Testis (tissue), 3 donors: ENCODE data around the gene NUAK1. TPM values are rescaled to one million over a fixed set of nuclear protein-coding genes. Genes with fewer than 3 reads are reported as not detected.

Source experiments
- DNase-seq: peaks from one replicate; pipeline ENCODE4 v3.0.0-alpha.2; 2019
- H3K27ac ChIP-seq, 2 donors: fragments of 200-600 bp; sonication (generic); one replicate each; pipeline ENCODE4 v1.5.1; 2019
- H3K27me3 ChIP-seq: fragments of 200-600 bp; sonication (generic); one replicate; pipeline ENCODE4 v1.5.1; 2019
- H3K36me3 ChIP-seq: fragments of 200-600 bp; sonication (generic); one replicate; pipeline ENCODE4 v1.5.1; 2017; ENCODE audit warnings: low read depth; ENCODE audit errors: missing control alignments
- H3K4me1 ChIP-seq: fragments of 200-600 bp; sonication (generic); one replicate; pipeline ENCODE4 v1.5.1; 2019
- H3K4me3 ChIP-seq, 2 donors: fragments of 200-600 bp; sonication (generic); one replicate each; pipeline ENCODE4 v1.5.1; 2017 to 2019
- H3K9me3 ChIP-seq: fragments of 200-600 bp; sonication (generic); one replicate; pipeline ENCODE4 v1.5.1; 2017
- CTCF ChIP-seq, 3 experiments: fragments of 450-650 bp in 2 of 3; fragments of 200-600 bp in 1 of 3; sonication (generic) in 1 of 3; IDR thresholded peaks; one replicate each; pipeline ENCODE4 v1.5.1; 2016 to 2019; ENCODE audit warnings: antibody characterized with exemption in 3 of 3, mild to moderate bottlenecking in 2 of 3, moderate library complexity in 1 of 3
- POLR2A ChIP-seq: fragments of 450-650 bp; IDR thresholded peaks from one replicate; pipeline ENCODE4 v1.6.1; 2017; ENCODE audit warnings: antibody characterized with exemption, mild to moderate bottlenecking, moderate library complexity
- WGBS, 2 donors: methylation state at CpG; one replicate each; pipeline ENCODE4 v1.1.5; 2018; 5-methylcytosine and 5-hydroxymethylcytosine counted together
- intact Hi-C: fragments of 100-400 bp; cut with DNase I; formaldehyde crosslinking; loops from one replicate; pipeline ENCODE4 v1.15.1; 2023; ENCODE audit warnings: low total_unique reads
- polyA plus RNA-seq: library from polyadenylated mRNA; stranded (reverse); fragments of 350-450 nt; fragmentation: Illumina TruSeq; extraction: RNeasy Lipid Tissue Mini Kit (QIAGEN cat#74804); gene quantifications from one replicate; pipeline ENCODE4 v1.2.3, GENCODE V29; 2014; ENCODE audit warnings: low read depth, low replicate concordance; ENCODE audit not compliant: insufficient read depth
- total RNA-seq, 2 donors: library from RNA; depleted of rRNA; stranded (reverse); fragments of >200 nt; gene quantifications; one replicate each; pipeline ENCODE4 v1.2.3, GENCODE V29; 2016

Gene NUAK1
- total and polyA plus RNA-seq, 3 donors from 2014 or later: 6.6 to 9.1 (median 8.2) TPM

DNA sequence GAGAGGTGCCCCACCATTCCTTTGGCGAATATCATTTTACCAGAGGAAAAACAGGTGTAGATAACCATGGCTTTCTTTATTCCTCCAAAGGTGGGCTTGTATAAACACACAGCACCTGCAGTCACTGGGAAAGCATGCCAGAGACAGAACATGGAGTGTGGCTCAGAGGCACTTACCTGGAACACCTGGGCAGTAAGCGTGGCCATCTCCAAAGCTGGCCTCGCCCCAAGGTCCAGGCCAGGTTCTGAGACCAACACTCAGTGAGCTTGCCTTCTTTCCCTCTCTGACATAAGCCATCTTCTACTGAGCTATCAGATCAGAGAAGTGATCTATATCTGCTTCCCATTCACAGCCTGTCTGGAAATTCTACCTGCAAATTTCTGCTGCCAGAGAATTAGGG is 70.5 kb downstream of the NUAK1 start:
- intact Hi-C loops: no loop called here
- WGBS, 2 donors: 89 to 95% methylated on average over 3 of the region's 3 CpGs
- no peak overlapping the region for H3K27ac ChIP-seq
- H3K9me3 ChIP-seq: no peaks in the 10 kb centered on the region
- DNase-seq: no peak
- H3K4me1 ChIP-seq: no peaks in the 10 kb centered on the region
- no peak overlapping the region for H3K4me3 ChIP-seq
- H3K27me3 ChIP-seq: no peaks in the 10 kb centered on the region
- no peak for TF ChIP-seq CTCF (IDR thresholded peaks at IDR 0.05)
- TF ChIP-seq POLR2A: no peak
- no peaks in the 10 kb centered on the region for H3K36me3 ChIP-seq

GRCh38 chr12:106067606-106068205 is 71.0 kb downstream of the NUAK1 start:
- Histone ChIP-seq H3K27me3 (no peaks in the 10 kb centered on the region), H3K4me1 (no peaks in the 10 kb centered on the region), H3K27ac (no peak overlapping the region), H3K36me3 (no peaks in the 10 kb centered on the region), H3K4me3 (no peak overlapping the region), H3K9me3 (no peaks in the 10 kb centered on the region)
- TF ChIP-seq CTCF (IDR thresholded peaks at IDR 0.05): no peak
- TF ChIP-seq POLR2A: no peak
- no peak for DNase-seq
- 95 to 98% methylated on average over 11 to 15 of the region's 15 CpGs for WGBS, 2 donors
- intact Hi-C loops: no loop called here

- Histone ChIP-seq H3K27me3 (no peaks in the 10 kb centered on the region), H3K9me3 (no peaks in the 10 kb centered on the region), H3K4me1 (no peaks in the 10 kb centered on the region), H3K36me3 (no peaks in the 10 kb centered on the region), H3K4me3 (no peak overlapping the region), H3K27ac (no peak overlapping the region)
- intact Hi-C loops: no loop called here
- no peak for DNase-seq
- WGBS, 2 donors: 93 to 94% methylated on average over 7 to 24 of the region's 25 CpGs
- TF ChIP-seq CTCF (IDR thresholded peaks at IDR 0.05) (no peak), POLR2A (no peak)
Measured at GRCh38 chr12:106066726-106067325, 71.9 kb downstream of the NUAK1 start.

- intact Hi-C loops: no loop called here
- no peaks in the 10 kb centered on the region for H3K4me1 ChIP-seq
- no peaks in the 10 kb centered on the region for H3K27me3 ChIP-seq
- no peak overlapping the region for H3K27ac ChIP-seq
- TF ChIP-seq CTCF (IDR thresholded peaks at IDR 0.05): no peak
- no peak for TF ChIP-seq POLR2A
- no peak for DNase-seq
- no peaks in the 10 kb centered on the region for H3K9me3 ChIP-seq
- WGBS, 2 donors: 65 to 74% methylated on average over 6 of the region's 6 CpGs
- no peak overlapping the region for H3K4me3 ChIP-seq
- H3K36me3 ChIP-seq: no peaks in the 10 kb centered on the region
Measured at GRCh38 chr12:106066051-106066705, 72.6 kb downstream of the NUAK1 start.
